GM10266 (cell line): ENCODE results near the gene SP3.

Experiments
- DNase-seq: peaks from one replicate; pipeline ENCODE4 v3.0.0; 2012; ENCODE audit errors: extremely low spot score
- TF ChIP-seq, protein P1 (sequence below): IDR thresholded peaks from 2 replicates; pipeline ENCODE4 v1.5.1; 2012; ENCODE audit warnings: mild to moderate bottlenecking, low read depth; ENCODE audit not compliant: control insufficient read depth, insufficient read depth; ENCODE audit errors: missing control alignments

The SP3 gene

DNA sequence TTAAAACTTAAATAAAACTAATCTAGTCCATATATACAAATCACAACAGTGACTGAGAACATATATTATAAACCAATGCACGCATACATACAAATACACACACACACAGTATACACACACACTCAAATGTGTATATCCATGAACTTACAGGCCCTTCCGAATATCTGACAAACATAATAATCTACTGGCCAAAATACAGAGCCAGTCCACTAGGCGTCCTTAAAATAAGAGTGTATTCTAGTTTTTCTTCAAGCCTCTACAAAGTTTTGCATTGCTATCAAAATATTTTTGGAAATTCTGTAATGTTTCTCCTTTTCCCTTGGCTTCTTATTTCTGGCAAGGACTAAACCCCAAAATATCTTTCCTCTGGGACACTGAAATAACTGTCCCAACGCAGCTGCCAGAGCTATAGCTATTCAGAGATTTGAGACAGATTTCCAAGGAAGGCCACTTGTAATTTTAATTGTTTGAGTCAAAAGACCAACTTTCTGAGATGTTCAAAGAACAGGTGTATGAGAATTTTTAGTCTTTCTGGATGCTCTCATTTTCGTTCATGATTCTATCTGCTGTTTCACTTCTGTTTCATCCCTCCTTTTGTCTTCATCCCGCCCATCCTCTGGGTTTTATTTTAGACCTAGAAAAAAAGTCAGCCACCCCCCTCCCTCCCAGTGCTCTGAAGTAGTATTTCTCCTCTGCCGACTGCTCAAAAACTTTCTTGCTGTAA is 24.1 kb upstream of the SP3 start:
- no peak for DNase-seq
- TF ChIP-seq, protein P1, sequence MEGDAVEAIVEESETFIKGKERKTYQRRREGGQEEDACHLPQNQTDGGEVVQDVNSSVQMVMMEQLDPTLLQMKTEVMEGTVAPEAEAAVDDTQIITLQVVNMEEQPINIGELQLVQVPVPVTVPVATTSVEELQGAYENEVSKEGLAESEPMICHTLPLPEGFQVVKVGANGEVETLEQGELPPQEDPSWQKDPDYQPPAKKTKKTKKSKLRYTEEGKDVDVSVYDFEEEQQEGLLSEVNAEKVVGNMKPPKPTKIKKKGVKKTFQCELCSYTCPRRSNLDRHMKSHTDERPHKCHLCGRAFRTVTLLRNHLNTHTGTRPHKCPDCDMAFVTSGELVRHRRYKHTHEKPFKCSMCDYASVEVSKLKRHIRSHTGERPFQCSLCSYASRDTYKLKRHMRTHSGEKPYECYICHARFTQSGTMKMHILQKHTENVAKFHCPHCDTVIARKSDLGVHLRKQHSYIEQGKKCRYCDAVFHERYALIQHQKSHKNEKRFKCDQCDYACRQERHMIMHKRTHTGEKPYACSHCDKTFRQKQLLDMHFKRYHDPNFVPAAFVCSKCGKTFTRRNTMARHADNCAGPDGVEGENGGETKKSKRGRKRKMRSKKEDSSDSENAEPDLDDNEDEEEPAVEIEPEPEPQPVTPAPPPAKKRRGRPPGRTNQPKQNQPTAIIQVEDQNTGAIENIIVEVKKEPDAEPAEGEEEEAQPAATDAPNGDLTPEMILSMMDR = no peak

GRCh38 chr2:173986805-173987204 is 21.6 kb upstream of the SP3 start:
- DNase-seq = no peak
- TF ChIP-seq, protein P1 = no peak

GRCh38 chr2:173985605-173985992 is 20.4 kb upstream of the SP3 start:
- DNase-seq = no peak
- TF ChIP-seq, protein P1 = no peak

DNA sequence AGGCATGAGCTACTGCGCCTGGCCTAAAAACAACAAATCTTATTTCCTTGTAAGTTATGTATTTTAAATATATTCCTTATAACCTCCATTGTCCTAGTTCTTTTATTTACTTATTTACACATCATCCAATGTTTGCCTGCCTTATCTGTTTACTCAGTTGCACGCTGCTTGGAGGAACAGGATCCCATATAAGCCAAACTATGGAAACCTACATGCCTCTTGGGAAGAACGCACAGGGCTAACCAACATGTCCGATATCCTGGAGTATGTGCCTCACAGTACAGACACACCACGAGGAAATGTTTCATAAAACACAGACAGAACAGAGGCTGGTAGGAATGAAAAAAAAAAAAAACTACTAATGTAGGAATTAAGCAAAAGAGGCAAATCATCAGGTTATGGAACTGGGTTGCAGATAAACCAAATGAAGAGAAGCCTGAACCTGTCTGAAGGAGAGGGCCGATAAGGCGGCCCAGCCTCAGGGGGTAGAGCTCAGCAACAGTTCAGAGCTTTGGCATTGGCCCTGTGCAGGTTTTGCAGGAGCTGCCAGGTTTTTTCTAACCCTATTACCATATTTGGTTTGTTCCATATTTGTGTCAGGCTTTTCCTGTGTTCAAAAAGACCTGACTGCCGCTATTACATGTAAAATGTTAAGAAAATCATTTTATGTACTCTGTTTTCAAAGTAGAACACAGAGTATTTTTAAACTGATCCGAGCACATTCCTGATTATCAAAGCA is 19.9 kb upstream of the SP3 start:
- DNase-seq = no peak

GRCh38 chr2:173983391-173983871 is 18.3 kb upstream of the SP3 start:
- TF ChIP-seq, protein P1 = no peak

More for the DNA sequence above, 19.9 kb upstream of the SP3 start:
- TF ChIP-seq, protein P1 = no peak

GRCh38 chr2:173982918-173983317 is 17.7 kb upstream of the SP3 start:
- TF ChIP-seq, protein P1 = no peak
- no peak for DNase-seq

More at GRCh38 chr2:173983391-173983871, 18.3 kb upstream of the SP3 start:
- DNase-seq = no peak

GRCh38 chr2:173982182-173982714 is 17.1 kb upstream of the SP3 start:
- no peak for DNase-seq

More at GRCh38 chr2:173982182-173982714, 17.1 kb upstream of the SP3 start:
- TF ChIP-seq, protein P1 = no peak
